ENCODE results near the gene TMEM39A.

TMEM39A gene

DNA sequence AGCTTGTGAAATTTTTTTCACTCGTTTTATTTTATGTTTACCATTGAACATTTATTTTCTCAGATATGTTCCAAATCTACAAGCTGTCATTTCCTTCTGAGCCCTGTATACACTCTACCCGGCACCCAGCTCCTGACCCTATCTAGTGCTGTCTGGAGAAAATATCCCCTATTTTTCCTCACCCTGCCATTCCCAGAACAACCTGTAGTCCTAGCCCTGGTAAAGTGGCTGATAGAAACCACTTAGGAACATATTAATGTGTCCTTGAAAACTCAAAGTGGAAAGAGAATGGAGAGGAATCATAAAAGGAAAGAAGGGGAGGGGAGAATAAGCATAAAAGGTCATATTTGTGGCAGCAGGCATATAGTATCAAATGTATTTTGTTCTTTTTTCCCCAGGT lies 26.7 kb upstream of the TMEM39A start:
- TF ChIP-seq GATA1 (IDR thresholded peaks at IDR 0.05; ENCODE audit: low read depth, low read length) (no peak), POLR2A (IDR thresholded peaks at IDR 0.05; ENCODE audit: low read length) (no peak)
- DNase-seq = no peak

DNA sequence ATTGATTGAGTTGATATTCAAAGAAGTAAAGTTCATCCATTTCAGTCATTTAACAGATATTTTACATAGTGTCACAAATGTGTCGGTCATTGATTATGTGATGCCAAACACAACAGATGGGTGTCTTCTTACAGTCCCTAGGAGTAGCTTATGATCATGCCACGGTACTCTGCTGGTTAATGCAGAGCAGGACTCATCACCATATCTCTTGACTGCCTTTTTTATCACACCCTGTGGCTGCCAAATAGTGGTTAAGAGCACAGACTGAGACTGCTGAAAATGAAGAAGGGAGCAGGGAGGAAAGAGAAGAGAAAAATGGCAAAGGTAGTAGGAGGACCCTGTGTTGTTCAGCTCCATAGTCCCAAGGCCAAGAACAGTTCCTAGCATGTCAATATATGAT lies 22.1 kb upstream of the TMEM39A start:
- no peak for TF ChIP-seq GATA1 (IDR thresholded peaks at IDR 0.05; ENCODE audit: low read depth, low read length)
- no peak for TF ChIP-seq POLR2A (IDR thresholded peaks at IDR 0.05; ENCODE audit: low read length)
- no peak for DNase-seq

DNA sequence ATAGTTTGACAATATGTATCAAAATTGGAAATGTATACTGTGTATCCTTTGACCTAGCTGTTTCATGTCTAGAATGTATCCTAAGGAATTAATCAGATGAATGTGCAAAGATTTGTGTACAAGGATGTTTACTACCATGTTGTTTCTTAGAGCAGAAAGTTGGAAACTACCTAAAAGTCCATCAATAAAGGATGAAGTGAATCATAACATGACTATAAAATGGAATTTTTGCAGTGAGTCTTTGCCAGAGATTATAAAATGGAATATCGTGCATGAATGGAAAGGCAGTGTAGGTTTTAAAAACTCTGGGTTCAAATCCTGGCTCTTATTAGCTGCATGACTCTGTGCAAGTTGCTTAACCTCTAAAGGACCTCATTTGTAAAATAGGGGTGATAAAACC lies 19.7 kb upstream of the TMEM39A start:
- DNase-seq = no peak
- TF ChIP-seq POLR2A (IDR thresholded peaks at IDR 0.05; ENCODE audit: low read length) (no peak), GATA1 (IDR thresholded peaks at IDR 0.05; ENCODE audit: low read depth, low read length) (no peak)

DNA sequence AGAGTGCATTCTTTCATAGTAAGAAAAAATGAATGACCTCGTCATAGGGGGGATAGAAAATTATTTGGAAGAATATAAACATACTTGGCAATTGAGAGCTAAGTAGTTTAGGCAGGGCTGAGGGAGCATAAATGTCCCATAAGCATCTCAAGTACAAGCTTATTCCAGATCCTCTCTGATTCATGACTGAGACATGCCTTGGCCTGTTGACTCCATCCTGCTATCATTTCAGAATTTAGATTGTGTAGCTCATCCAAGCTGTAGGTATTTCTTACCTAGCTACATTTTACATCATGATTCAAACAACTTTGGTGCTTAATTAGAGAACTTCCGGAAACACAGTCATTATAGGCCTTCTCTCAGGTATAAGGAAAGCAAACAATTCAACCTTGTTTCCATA lies 17.7 kb upstream of the TMEM39A start:
- TF ChIP-seq GATA1 (IDR thresholded peaks at IDR 0.05; ENCODE audit: low read depth, low read length) = no peak
- TF ChIP-seq POLR2A (IDR thresholded peaks at IDR 0.05; ENCODE audit: low read length) = no peak
- no peak for DNase-seq

DNA sequence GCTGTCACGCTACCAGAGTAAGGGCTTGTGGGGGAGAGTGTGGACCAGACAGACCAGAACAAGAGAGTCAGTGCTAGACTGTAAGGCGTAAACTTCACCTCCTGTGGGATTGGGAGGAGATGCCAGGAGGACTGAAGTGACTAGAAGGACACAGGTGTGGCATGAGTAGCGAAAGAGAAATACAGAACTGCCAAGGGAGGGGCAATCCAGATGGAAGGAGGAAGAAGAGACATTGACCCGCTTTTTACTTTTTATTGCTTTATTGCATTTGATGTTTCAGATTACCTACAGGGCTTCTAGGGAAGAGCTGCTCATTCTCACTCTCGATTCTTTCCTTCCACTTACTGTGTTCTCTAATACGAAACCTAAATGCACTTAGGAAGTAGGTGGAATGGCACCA lies 7.5 kb upstream of the TMEM39A start:
- DNase-seq = no peak
- TF ChIP-seq GATA1 (IDR thresholded peaks at IDR 0.05; ENCODE audit: low read depth, low read length) (no peak), POLR2A (IDR thresholded peaks at IDR 0.05; ENCODE audit: low read length) (no peak)

DNA sequence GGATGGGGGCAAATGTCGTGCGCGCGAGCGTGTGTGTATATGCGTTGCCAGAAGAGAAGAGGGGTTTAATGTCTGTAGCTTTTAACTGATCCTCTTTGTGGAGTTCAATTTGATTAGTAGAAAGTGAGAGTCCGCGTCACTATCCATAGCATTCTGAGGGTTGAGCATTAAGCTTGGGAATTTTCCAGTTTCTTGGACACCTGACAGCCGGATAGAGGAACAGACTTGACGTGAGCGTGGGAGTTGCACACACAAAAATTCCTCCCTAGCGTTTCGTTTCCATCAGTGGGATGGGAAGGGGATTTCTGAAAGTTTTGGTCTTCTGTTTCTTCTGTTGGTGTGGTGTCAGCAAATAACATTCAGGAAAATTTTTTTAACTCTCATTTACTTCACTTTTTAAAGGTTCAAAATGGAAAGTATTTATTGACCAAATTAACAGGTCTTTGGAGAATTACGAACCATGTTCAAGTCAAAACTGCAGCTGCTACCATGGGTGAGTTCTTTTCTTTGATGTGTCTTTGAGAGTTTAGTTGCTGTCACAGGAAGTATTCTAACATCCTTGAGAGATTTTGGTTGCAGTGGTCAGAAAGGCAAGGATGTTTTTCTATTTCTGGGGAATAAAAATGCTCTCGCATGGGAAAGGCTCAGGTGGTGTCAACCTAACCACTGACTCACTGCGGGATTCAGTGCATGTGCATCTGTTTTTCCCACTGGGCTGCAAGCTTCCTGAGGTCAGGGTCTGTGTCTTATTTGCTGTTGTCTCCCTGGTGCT lies 6.2 kb upstream of the TMEM39A start:
- no peak for DNase-seq
- TF ChIP-seq GATA1 (IDR thresholded peaks at IDR 0.05; ENCODE audit: low read depth, low read length) (no peak), POLR2A (IDR thresholded peaks at IDR 0.05; ENCODE audit: low read length) (no peak)

DNA sequence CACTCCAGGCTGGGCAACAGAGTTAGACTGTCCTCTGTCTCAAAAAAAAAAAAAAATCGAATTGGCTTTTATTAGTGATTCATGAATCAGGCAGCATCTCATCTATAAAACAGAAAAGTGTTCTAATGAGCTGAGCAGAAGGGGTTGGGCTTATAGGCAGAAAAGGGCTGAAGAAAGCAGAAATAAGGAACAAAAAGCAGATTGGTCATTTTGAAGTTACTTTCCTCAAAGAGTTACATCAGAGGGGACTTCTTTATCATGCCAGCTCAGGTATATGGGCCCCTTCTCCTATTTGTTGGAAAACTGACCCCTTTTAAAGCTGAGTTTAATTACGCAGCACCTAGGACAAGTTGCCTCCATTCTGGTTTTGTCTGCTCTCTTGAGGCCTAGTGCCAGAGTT lies 4.6 kb upstream of the TMEM39A start:
- no peak for DNase-seq
- TF ChIP-seq GATA1 (IDR thresholded peaks at IDR 0.05; ENCODE audit: low read depth, low read length) (no peak), POLR2A (IDR thresholded peaks at IDR 0.05; ENCODE audit: low read length) (no peak)

DNA sequence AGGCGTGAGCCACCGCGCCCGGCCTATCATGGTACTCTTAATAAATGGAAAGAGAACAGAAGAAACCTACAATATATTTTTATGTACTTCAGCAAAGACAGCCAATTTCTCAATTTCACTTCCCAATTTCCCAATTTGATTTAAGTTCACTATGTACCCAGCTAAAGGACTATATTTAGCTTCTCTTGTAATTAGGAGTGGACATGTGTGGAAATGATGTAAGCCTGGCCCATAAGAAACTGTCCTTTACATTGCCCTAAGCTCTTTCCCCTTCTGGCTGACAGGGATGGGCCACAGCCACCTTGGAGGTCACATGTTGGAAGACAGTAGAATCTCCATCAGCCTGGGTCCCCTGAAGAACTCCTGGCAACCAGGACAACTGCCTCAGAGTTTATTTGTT lies 6.2 kb downstream of the TMEM39A start:
- no peak for TF ChIP-seq POLR2A (IDR thresholded peaks at IDR 0.05; ENCODE audit: low read length)
- TF ChIP-seq GATA1 (IDR thresholded peaks at IDR 0.05; ENCODE audit: low read depth, low read length) = no peak
- no peak for DNase-seq

DNA sequence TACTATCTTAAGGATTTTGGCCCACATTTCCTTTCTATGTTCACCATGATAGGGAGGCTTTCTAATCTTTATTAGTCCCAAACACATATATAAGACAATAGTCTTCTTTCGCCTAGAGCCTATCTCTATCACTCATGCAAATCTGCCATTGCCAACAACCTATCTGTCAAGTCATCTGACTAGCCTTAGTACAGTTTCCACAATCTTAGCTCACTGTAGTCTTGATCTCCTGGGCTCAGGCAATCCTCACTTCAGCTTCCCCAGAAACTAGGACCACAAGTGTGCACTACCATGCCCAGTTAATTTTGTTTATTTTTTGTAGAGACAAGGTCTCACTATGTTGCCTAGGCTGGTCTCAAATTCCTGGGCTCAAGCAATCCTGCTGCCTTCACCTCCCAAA lies 6.9 kb downstream of the TMEM39A start:
- peak; percentile 5 to 53 for DNase-seq
- TF ChIP-seq GATA1 (IDR thresholded peaks at IDR 0.05; ENCODE audit: low read depth, low read length) (no peak), POLR2A (IDR thresholded peaks at IDR 0.05; ENCODE audit: low read length) (no peak)

DNA sequence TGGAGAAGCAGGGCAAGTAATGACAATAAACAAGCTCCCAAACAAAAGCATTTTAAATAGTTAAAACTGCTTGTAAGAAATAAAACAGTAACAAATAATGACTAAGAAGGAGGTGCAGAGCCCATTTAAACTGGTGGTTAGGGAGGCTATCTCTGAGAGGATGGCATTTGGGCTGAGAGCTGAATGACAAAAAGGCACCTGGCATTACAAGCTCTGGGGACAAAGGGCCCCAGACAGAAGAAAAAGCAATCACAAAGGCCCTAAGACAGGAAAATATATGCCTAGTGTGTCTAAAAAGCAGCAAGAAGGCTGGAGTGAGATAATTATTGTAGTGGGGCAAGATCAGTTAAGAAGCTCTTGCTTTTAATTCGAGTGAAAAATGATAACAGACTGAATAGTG lies 9.6 kb downstream of the TMEM39A start:
- DNase-seq = peak in 1 of 2 experiments; percentile 8

DNA sequence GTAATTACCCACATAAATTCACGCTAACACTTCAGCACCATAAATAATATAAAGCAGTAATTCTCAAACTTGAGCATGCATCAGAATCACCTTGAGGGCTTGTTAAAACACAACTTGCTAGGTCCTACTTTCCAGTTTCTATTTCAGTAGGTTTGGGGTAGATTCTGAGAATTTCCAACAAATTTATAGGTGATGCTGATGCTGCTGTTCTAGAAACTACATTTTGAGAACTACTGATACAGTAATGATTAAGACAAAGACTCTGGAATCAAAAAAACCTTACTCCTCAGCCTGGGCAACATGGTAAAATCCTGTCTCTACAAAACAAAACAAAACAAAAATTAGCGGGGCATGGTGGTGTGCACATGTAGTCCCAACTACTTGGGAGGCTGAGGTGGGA lies 18.8 kb downstream of the TMEM39A start:
- TF ChIP-seq GATA1 (IDR thresholded peaks at IDR 0.05; ENCODE audit: low read depth, low read length) (no peak), POLR2A (IDR thresholded peaks at IDR 0.05; ENCODE audit: low read length) (no peak)
- DNase-seq = no peak

More for the DNA sequence above, 9.6 kb downstream of the TMEM39A start:
- no peak for TF ChIP-seq POLR2A (IDR thresholded peaks at IDR 0.05; ENCODE audit: low read length)
- no peak for TF ChIP-seq GATA1 (IDR thresholded peaks at IDR 0.05; ENCODE audit: low read depth, low read length)

DNA sequence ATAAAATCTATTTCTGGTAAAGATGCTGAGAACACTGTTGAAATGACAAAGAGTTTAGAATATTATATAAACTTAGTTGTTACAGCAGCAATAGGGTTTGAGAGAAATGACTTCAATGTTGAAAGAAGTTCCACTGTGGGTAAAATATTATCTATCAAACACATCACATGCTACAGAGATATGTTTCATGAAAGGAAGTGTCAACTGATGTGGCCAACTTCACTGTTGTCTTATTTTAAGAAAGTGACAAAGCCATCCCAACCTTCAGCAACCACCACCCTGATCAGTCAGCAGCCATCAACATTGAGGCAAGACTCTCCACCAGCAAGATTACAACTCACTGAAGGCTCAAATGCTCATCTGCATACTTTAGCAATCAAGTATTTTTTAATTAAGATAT lies 20.2 kb downstream of the TMEM39A start:
- TF ChIP-seq POLR2A (IDR thresholded peaks at IDR 0.05; ENCODE audit: low read length) = no peak
- TF ChIP-seq GATA1 (IDR thresholded peaks at IDR 0.05; ENCODE audit: low read depth, low read length) = no peak
- no peak for DNase-seq

DNA sequence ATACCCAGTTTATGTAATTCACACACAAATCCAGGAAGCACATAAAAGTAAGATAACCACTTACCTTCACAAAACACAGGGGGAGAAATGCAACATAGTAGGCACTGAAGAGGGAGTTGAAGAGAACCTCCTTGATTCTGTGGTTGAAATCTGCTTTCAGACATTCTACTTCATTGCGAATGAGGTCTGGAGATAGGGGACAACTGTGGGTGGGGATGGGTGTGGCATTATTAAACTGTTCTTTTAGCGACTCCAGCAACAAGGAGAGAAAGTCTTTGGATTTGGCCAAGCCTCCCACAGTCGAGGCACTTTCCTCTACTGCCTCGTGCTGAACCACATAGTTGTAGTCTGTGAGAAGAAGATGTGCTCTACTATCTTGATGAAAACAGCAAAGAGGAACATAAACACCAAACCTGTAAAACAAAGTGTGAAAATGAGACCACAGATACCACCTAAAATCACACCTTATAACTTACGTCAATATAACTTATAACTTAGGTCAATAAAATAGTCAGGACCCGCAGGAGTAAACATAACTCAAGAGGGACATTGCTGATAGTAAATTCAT lies 25.6 kb downstream of the TMEM39A start:
- TF ChIP-seq GATA1 (IDR thresholded peaks at IDR 0.05; ENCODE audit: low read depth, low read length) (no peak), POLR2A (IDR thresholded peaks at IDR 0.05; ENCODE audit: low read length) (no peak)
- peak; percentile 35 to 75 for DNase-seq

DNA sequence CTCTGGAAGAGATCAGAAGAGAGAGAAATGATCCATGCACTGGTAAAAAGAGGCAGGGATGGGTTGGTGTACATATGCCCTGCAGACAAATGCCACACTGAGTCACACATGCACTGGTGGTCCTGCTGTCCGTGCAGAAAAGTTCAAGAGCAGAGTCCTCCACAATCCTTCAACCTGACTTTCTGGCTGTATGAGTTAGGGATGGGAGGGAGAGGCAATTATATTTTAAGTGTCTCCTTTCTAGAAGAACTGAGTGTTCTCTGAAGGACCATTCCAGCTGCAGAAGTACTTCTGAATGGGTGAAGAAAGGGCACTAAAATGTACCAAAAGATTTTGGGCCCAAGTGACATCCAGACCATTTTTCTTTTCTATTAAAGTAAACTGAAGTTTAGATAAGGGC lies 26.4 kb downstream of the TMEM39A start:
- DNase-seq = no peak
- TF ChIP-seq POLR2A (IDR thresholded peaks at IDR 0.05; ENCODE audit: low read length) = no peak
- TF ChIP-seq GATA1 (IDR thresholded peaks at IDR 0.05; ENCODE audit: low read depth, low read length) = no peak

DNA sequence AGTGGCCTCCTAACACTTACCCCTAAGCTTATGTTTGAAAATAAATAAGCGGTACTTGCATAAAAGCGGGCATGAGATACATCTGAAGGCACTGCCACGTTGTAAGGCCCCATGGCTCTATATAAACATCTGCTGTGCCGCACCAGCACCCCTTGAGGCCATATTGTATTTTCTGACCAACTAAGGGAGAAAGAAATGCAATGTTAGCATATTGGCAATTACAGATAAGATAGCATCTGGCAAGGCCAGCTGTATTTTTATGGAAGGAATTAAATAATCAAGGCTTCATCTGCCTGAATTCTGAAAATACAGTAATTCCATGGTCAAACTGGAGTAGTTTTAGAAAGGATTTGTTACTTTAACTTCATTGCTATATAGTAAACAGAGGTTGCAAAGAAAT lies 28.7 kb downstream of the TMEM39A start:
- DNase-seq = peak in 1 of 2 experiments; percentile 4
- TF ChIP-seq POLR2A (IDR thresholded peaks at IDR 0.05; ENCODE audit: low read length) (no peak), GATA1 (IDR thresholded peaks at IDR 0.05; ENCODE audit: low read depth, low read length) (no peak)

Measured in erythroblast (primary cell).